ENCODE measurements around the gene ASS1. TPM values are rescaled to one million over a fixed set of nuclear protein-coding genes. Genes with fewer than 3 reads are reported as not detected.

The ASS1 gene
- total and polyA plus RNA-seq, 2 of the 13 experiments (the other 11 are each of a cell fraction or from before 2014, with no cell fraction given), result 77.6 to 122 TPM

DNA sequence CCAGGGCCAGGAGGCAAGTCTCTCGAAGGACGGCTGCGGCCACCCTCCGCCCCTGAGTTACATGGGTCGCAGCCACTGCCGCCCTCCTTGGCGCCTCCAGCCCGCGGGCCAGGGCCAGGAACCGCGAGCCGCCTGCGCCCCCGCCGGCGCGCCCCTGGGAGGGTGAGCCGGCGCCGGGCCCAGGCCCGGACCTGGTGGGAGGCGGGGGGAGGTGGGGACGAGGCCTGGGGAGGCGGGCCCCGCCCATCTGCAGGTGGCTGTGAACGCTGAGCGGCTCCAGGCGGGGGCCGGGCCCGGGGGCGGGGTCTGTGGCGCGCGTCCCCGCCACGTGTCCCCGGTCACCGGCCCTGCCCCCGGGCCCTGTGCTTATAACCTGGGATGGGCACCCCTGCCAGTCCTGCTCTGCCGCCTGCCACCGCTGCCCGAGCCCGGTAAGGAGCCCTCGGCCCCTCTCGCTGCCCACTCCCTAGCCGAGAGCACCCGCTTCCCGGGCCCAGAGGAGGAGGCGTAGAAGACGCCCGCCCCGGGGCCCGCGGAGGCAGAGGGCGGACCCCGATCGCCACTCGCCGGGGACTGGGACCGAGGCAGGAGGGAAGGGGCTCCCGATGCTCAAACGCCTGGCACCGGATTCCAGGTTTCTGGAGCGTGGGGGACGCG, at the start of gene ASS1 (continued):
- TF ChIP-seq, protein P1, sequence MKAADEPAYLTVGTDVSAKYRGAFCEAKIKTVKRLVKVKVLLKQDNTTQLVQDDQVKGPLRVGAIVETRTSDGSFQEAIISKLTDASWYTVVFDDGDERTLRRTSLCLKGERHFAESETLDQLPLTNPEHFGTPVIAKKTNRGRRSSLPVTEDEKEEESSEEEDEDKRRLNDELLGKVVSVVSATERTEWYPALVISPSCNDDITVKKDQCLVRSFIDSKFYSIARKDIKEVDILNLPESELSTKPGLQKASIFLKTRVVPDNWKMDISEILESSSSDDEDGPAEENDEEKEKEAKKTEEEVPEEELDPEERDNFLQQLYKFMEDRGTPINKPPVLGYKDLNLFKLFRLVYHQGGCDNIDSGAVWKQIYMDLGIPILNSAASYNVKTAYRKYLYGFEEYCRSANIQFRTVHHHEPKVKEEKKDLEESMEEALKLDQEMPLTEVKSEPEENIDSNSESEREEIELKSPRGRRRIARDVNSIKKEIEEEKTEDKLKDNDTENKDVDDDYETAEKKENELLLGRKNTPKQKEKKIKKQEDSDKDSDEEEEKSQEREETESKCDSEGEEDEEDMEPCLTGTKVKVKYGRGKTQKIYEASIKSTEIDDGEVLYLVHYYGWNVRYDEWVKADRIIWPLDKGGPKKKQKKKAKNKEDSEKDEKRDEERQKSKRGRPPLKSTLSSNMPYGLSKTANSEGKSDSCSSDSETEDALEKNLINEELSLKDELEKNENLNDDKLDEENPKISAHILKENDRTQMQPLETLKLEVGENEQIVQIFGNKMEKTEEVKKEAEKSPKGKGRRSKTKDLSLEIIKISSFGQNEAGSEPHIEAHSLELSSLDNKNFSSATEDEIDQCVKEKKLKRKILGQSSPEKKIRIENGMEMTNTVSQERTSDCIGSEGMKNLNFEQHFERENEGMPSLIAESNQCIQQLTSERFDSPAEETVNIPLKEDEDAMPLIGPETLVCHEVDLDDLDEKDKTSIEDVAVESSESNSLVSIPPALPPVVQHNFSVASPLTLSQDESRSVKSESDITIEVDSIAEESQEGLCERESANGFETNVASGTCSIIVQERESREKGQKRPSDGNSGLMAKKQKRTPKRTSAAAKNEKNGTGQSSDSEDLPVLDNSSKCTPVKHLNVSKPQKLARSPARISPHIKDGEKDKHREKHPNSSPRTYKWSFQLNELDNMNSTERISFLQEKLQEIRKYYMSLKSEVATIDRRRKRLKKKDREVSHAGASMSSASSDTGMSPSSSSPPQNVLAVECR (CRISPR knock-in tag; IDR thresholded peaks at IDR 0.05; ENCODE audit: borderline replicate concordance), result peak; percentile 46; the same call in 1 of the 2 replicates
- TF ChIP-seq, protein P2, sequence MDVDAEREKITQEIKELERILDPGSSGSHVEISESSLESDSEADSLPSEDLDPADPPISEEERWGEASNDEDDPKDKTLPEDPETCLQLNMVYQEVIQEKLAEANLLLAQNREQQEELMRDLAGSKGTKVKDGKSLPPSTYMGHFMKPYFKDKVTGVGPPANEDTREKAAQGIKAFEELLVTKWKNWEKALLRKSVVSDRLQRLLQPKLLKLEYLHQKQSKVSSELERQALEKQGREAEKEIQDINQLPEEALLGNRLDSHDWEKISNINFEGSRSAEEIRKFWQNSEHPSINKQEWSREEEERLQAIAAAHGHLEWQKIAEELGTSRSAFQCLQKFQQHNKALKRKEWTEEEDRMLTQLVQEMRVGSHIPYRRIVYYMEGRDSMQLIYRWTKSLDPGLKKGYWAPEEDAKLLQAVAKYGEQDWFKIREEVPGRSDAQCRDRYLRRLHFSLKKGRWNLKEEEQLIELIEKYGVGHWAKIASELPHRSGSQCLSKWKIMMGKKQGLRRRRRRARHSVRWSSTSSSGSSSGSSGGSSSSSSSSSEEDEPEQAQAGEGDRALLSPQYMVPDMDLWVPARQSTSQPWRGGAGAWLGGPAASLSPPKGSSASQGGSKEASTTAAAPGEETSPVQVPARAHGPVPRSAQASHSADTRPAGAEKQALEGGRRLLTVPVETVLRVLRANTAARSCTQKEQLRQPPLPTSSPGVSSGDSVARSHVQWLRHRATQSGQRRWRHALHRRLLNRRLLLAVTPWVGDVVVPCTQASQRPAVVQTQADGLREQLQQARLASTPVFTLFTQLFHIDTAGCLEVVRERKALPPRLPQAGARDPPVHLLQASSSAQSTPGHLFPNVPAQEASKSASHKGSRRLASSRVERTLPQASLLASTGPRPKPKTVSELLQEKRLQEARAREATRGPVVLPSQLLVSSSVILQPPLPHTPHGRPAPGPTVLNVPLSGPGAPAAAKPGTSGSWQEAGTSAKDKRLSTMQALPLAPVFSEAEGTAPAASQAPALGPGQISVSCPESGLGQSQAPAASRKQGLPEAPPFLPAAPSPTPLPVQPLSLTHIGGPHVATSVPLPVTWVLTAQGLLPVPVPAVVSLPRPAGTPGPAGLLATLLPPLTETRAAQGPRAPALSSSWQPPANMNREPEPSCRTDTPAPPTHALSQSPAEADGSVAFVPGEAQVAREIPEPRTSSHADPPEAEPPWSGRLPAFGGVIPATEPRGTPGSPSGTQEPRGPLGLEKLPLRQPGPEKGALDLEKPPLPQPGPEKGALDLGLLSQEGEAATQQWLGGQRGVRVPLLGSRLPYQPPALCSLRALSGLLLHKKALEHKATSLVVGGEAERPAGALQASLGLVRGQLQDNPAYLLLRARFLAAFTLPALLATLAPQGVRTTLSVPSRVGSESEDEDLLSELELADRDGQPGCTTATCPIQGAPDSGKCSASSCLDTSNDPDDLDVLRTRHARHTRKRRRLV (CRISPR knock-in tag; IDR thresholded peaks at IDR 0.05), result no peak
- TF ChIP-seq ZNF292 (CRISPR knock-in tag; IDR thresholded peaks at IDR 0.05; ENCODE audit: borderline replicate concordance, low read depth), result no peak
- TF ChIP-seq ARNTL (CRISPR knock-in tag; IDR thresholded peaks at IDR 0.05), result peak; percentile 87
- no peak for TF ChIP-seq NONO (IDR thresholded peaks at IDR 0.05)
- no peak for TF ChIP-seq NONO (CRISPR knock-in tag; conservative IDR thresholded peaks at IDR 0.05)
- no peak for TF ChIP-seq MYNN (CRISPR knock-in tag; IDR thresholded peaks at IDR 0.05; ENCODE audit: low read depth)
- TF ChIP-seq NR2F2 (IDR thresholded peaks at IDR 0.05; ENCODE audit: borderline replicate concordance, low read depth), result no peak
- TF ChIP-seq SNRNP70 (IDR thresholded peaks at IDR 0.05; ENCODE audit: low read depth, low read length), result no peak
- no peak for TF ChIP-seq ZNF572 (CRISPR knock-in tag; IDR thresholded peaks at IDR 0.05)
- peak; percentile 74 for TF ChIP-seq SAP130 (CRISPR knock-in tag; IDR thresholded peaks at IDR 0.05; ENCODE audit: low read depth)
- no peak for TF ChIP-seq ZNF326 (CRISPR knock-in tag; IDR thresholded peaks at IDR 0.05; ENCODE audit: borderline replicate concordance)
- TF ChIP-seq, protein P3, sequence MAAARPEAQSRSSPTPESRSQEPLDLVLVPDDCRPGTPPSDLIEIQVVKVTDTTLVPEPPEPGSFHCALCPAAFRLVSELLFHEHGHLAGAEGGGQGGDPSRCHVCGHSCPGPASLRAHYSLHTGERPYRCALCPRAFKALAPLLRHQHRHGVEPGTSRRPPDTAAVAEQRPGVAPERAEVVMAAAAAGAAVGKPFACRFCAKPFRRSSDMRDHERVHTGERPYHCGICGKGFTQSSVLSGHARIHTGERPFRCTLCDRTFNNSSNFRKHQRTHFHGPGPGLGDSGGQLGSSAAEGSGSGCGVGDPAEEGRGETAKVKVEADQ (CRISPR knock-in tag; IDR thresholded peaks at IDR 0.05; ENCODE audit: borderline replicate concordance), result no peak
- TF ChIP-seq HOXA9 (CRISPR knock-in tag; IDR thresholded peaks at IDR 0.05; ENCODE audit: borderline replicate concordance), result no peak
- no peak for TF ChIP-seq KDM6A (CRISPR knock-in tag; IDR thresholded peaks at IDR 0.05; ENCODE audit: low read depth)
- TF ChIP-seq POLR2G (IDR thresholded peaks at IDR 0.05; ENCODE audit: low read depth, low read length), result peak; percentile 31; the same call in 1 of the 2 replicates
- TF ChIP-seq ETV6 (CRISPR knock-in tag; conservative IDR thresholded peaks at IDR 0.05), result no peak
- TF ChIP-seq MLLT10 (CRISPR knock-in tag; IDR thresholded peaks at IDR 0.05), result no peak
- 0 out of 2 replicates have a peak, but pooled peaks have one; percentile 44 for TF ChIP-seq ZMAT3 (CRISPR knock-in tag; conservative IDR thresholded peaks at IDR 0.05)

Data from HepG2 (cell line).